OCI-LY1 (cell line): ENCODE data around the gene ZNFX1.

Source experiments
- CTCF ChIP-seq: fragments of 200-600 bp; sonication (generic), shearing (Covaris generic); IDR thresholded peaks from 2 replicates; pipeline ENCODE4 v1.5.1; 2017; ENCODE audit warnings: mild to moderate bottlenecking, antibody characterized with exemption, low read length, moderate library complexity, mixed read lengths
- EZH2 ChIP-seq: fragments of 200-600 bp; sonication (generic), shearing (Covaris generic); IDR thresholded peaks from 2 replicates; pipeline ENCODE4 v1.8.0; 2017; ENCODE audit warnings: borderline replicate concordance, mixed run types, mild to moderate bottlenecking, antibody characterized with exemption, low read length, moderate library complexity, mixed read lengths

- TF ChIP-seq CTCF (no peak), EZH2 (no peak)
Observed at GRCh38 chr20:49303065-49303552, 25.3 kb upstream of the ZNFX1 start.
